Activated T-helper 1 cell treated with Interleukin-2 at 50 U/mL for 16 hours (primary cell): ENCODE measurements around the gene GINS2.

Experiments
- DNase-seq: peaks from one replicate; pipeline ENCODE4 v3.0.0-alpha.2; 2020; ENCODE audit warnings: low read depth

Gene GINS2

DNA sequence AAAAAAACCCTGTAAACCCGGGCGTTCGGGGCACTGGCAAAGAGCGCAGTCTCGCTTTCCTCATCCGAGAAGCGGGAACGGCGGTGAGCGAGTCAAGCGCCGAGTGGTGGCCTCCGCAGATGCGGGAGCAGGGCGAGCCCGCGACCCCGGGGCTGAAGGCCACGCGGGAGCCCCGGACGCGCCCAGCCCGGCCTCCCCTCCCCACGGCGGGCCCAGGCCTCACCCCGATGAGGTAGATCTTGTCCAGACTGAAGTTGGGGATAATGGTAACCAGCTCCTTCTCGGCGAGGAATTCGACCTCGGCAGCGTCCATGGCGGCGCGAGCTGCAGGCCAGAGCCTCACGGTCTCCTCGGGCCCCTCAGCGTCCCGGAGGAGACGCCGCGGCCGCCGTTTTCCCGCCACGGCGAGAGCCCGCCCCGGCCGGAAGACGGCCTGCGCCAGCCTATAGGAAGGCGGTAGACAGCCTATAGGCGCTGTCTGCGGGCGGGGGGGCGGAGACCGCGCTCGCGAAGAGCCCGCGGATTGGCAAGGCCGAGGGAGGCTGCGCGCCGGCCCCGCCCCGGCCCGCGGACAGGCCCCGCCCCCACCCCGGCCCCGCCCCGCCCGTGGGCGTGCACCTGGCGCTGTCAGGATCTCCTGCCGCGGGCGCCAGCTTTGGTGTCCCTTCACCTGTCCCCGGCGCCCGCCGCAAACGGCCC is at the start of gene GINS2:
GINS2 (minus strand) TSS at position 369 of the 699 bp plus-strand sequence; CDS start at position 313, 56 bp downstream.
- peak; percentile 91 for DNase-seq

DNA sequence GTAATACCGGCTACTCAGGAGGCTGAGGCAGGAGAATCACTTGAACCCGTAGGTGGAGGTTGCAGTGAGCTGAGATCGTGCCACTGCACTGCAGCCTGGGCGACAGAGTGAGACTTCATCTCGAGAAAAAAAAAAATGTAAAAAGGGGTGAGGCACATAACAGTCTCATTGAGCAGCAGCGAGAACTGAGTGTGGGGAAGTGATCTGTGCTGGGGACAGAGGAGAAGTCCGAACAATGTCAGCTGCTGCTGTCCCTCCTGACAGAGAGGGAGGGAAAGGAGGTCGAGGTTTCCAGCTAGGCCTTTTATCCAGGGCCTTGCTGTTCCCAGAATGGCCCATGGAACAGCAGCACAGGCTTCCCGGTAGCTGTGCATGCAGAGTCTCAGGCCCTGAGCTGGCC is 48.2 kb upstream of the GINS2 start:
- no peak for DNase-seq

DNA sequence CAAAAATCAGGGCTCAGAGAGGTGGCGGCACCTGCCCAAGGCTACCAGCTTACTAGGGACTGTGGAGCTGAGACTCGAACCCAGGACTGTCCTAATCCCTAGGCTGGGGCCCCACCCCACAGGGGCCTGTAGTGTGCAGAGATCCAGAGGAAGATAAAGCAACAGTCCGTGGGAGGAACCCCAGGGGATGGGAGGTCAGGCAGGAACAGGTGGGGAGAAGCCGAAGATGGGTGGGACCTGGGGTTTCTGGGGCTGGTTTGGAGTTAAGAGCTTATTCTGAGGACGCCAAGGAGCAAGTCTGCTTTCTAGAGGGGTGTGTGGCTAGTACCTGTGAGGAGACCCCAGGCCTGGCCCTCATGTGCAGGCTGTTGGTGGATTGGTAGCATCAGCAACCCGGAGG is 47.2 kb upstream of the GINS2 start:
- no peak for DNase-seq

DNA sequence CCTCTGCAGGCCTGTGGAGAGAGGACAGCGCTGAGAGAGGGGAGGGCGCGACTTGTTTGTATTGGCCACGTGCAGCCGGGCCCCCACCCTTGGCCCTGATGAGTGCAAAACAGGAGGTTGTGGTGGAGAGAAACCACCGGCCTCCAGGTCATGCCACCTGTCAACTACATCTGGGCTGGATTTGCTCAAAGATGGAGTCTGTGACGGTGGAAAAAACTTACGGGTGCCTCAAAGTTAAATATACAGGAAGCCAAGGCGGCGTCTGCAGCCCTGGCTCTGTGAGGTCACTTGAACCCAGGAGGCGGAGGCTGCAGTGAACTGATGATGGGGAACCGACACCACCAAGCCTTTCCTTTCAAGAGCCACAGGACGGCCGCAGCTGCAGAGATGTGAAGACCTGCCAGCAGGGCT is 46.5 kb upstream of the GINS2 start:
- peak; percentile 37 for DNase-seq

DNA sequence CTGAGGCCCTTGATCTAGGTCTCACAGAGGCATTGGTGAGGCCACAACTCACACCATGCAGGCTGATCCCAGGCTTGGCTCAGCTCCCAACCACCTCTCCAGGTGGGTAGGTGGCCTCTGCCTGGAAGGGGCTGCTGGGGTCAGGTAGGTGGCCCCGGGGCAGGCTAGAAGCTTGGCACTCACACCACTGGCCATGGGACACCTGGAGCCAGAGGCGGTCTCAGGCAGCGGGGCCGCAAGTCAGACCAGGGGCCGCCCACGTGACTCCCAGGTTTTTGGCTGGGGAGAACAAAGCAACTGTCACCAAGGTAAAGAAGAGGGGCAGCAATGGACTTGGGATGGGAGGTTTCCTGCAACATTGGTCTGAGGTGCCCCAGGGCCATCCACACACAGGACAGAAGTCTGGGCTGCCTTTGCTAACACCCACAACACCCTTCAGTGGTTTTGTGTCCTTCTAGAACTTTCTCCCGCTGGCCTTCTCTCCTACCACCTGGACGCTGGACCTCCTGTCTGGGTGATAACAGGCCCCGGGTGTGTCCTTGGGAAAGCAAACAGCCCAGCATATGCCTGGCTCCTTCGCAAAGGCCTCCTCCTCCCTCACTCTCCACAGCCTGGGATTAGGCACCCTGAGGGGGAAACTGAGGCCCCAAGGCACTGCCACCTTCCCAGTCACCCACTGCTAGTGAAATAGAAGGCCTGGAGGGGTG is 45.7 kb upstream of the GINS2 start:
- no peak for DNase-seq

- no peak for DNase-seq
Measured at GRCh38 chr16:85733839-85734170, 45.1 kb upstream of the GINS2 start.

DNA sequence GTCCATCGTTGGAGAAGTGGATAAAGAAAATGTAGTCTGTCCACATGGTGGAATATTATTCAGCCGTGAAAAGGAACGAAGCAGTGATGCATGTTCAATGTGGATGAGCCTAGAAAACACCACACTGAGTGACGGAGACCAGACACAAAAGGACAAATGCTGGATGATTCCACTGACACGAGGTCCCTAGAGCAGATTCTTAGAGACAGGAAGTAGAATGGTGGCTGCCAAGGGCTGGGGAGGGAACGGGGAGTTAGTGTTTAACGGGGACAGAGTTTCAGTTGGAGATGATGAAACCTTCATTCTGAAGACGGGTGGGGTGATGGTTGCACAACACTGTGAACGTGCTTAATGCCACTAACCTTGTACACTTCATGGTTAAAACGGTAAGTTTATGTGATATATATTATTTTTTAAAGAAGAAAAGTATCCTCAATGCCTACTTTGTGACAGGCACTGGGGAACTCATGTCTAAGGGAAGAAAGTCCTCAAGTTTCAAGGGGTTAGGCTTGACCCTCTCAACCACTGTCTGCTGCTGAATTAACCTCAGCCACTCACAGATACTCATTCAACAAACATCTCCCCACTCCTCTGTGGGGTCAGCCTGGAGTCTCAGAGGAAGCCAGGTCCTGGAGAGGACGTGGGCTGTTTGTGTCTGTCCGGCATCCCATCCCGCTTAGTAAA is 44.5 kb upstream of the GINS2 start:
- DNase-seq = no peak

GRCh38 chr16:85731179-85731578 is 42.4 kb upstream of the GINS2 start:
- no peak for DNase-seq

GRCh38 chr16:85730186-85730465 is 41.4 kb upstream of the GINS2 start:
- no peak for DNase-seq

- DNase-seq = no peak
Measured at GRCh38 chr16:85729452-85730185, 40.9 kb upstream of the GINS2 start.

DNA sequence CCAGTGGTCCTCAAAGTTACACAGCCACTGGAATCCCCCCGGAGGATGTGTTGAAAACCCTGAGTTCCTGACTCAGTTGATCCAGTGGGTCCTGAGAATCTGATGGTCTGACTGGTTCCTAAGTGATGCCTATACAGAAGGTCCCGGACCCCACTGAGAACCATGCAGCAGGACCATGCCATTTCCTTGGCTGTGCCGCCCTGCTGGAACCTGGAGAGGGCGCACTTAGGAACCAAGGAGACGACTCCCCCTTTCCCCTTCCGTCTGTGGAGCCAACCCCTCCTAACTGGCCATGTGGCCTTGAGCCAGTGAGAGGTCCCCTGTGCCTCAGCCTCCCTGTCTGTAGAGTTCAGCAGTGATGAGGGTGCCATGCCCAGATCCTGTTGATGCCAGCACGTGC is 40.1 kb upstream of the GINS2 start:
- DNase-seq = no peak

DNA sequence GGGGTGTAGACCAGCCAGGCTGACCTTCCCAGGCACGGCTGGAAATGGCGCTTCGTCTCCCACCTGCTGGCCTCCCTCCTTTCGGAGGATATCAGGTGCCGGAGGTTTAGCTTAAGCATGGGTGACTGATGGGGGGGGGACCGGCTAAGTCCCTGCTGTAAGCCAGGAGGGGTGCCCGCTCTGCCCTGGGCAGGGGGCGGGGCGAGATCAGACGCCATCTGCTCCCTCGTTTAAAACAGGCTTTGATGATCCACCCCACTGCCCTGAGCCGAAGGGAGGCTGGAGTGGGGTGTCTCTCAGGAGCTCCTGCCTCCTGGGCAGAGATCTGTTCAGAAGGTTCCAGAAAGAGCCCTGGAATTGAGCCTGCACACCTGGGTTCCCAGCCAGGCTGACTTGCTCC is 36.2 kb upstream of the GINS2 start:
- DNase-seq = no peak

- DNase-seq = no peak
Measured at GRCh38 chr16:85724126-85724879, 35.5 kb upstream of the GINS2 start.

- no peak for DNase-seq
Measured at GRCh38 chr16:85722128-85722893, 33.6 kb upstream of the GINS2 start.

DNA sequence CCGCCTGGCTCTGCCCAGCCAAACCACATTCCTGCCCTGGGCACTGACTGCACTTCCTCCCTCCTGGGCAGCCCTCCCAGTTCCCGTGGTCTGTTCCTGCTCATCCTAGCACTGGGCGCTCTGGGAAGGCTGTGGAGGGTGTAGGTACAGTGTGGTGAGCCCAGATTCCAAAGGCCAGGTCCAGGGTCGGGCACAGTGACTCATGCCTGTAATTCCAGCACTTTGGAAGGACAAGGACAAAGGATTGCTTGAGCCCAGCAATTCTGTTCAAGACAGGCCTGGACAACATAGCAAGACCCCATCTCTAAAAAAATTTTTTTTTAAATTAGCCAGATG is 31.5 kb upstream of the GINS2 start:
- no peak for DNase-seq

GRCh38 chr16:85719605-85720301 is 31.0 kb upstream of the GINS2 start:
- DNase-seq = no peak

GRCh38 chr16:85718682-85719081 is 29.9 kb upstream of the GINS2 start:
- no peak for DNase-seq

GRCh38 chr16:85718153-85718477 is 29.4 kb upstream of the GINS2 start:
- no peak for DNase-seq

DNA sequence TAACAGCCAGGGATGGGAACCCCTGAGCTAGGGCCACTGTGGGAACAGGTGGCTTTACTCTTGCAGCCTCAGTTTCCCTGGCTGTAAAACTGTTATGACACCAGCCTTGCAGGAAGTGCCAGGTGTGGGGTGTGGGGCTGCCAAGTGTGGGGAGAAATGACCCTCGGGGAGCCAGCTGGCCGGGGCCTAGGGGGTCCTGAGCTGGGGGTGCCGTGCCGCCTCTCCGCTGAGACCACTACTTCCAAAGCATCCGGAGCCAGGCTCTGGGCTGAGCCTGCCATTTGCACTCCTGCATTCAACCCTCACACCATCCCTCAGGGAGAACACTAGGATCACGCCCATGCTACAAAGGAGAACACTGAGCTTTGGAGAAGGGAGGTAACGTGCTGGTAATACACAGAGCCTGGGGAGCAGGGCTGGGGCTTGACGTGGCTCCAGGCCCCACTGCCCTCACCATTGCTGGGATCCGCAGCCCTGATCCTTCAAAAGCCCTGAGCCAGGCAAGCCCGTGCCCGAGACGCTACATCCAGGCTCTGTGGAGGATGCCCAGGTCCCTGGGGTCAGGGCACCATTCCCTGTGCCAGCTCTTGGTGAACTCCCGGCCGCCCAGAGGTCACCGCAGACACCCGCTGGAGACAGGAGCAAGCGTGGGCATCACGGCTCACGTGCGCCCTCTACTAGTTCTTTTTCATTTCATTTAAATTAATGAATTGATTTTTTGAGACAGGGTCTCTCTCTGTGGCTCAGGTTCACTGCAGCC is 28.8 kb upstream of the GINS2 start:
- DNase-seq = peak; percentile 10

GRCh38 chr16:85716680-85717038 is 27.9 kb upstream of the GINS2 start:
- DNase-seq = no peak
